BJ (cell line): Measurements from ENCODE around the gene CNOT10. TPM values are rescaled to one million over a fixed set of nuclear protein-coding genes. Genes with fewer than 3 reads are reported as not detected.

Experiments used
- CTCF ChIA-PET: fragments of 350-600 bp; formaldehyde crosslinking; extraction: SDS; loops from one replicate; lab custom pipeline; 2021; ENCODE audit warnings: antibody characterized with exemption, inconsistent platforms; lab: Yijun Ruan, JAX
- POLR2A ChIA-PET: fragments of 300-600 bp; sonication (Branson Sonifier 250); formaldehyde crosslinking; extraction: SDS; loops from one replicate; lab custom pipeline; 2021; ENCODE audit warnings: antibody characterized with exemption; lab: Charles Lee
- DNase-seq: peaks from one replicate; pipeline ENCODE4 v3.0.0-alpha.2; 2011; ENCODE audit warnings: low read depth
- H3K27me3 ChIP-seq: 2 replicates; pipeline ENCODE4 v1.6.0; 2011; ENCODE audit warnings: low read length; ENCODE audit not compliant: control insufficient read depth, insufficient read depth
- H3K36me3 ChIP-seq: 2 replicates; pipeline ENCODE4 v1.5.1; 2011; ENCODE audit warnings: low read length; ENCODE audit not compliant: control insufficient read depth, insufficient read depth
- H3K4me3 ChIP-seq: 2 replicates; pipeline ENCODE4 v1.5.1; 2011; ENCODE audit warnings: low read depth, mild to moderate bottlenecking, control low read depth, low read length
- CTCF ChIP-seq: IDR thresholded peaks from 2 replicates; pipeline ENCODE4 v1.5.1; 2011; ENCODE audit warnings: low read depth, mild to moderate bottlenecking, control low read depth, inconsistent platforms, low read length, moderate library complexity; ENCODE audit not compliant: insufficient read depth
- polyA plus RNA-seq: library from polyadenylated mRNA; depleted of rRNA; stranded (reverse); fragments of >200 nt; gene quantifications from 2 replicates; pipeline ENCODE4 v1.2.3, GENCODE V29; 2011

The CNOT10 gene
- polyA plus RNA-seq, 1 experiment: 20.0 TPM

GRCh38 chr3:32755761-32756160 lies 70.8 kb downstream of the CNOT10 start:
- CTCF ChIA-PET: interaction anchor here (1.6 kb wide), 1 partner anchor 26 kb away, joined by 3 read pairs; no protein-coding TSS in a partner anchor
- no peak overlapping the region for H3K4me3 ChIP-seq

DNA sequence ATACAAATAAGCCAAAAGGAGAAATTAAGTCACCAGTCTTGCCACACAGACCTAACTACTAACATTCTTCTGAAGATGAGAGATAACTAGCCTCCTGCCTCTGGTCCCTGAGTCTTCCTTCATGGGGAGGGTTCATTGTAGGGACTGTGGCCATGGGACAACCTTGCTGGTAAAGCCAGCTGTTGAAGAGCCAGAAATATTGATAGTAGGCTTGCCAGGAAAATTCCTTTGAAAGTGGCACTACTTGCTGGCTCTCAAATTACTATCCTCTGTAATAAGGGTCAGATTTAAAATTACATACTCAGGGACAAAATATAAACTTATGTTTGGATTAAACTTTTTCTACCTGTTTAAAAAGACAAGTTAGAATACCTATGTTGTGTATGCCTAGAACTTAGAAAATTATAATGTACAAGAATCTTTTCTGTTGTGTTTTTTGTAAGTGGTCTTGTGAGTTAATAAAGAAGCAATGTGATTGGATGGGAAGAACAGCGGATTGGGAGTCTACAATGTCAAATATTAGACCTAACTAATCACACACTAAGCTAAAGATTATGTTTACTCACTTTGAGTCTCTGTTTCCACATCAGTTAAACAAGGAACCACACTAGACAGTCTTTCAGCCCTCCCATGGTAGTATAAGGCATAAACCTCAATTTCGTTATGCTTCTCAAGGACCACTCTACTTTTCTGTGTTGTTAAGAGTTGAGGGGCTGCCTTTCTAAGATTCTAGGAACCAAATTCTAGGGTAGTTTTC lies 72.8 kb downstream of the CNOT10 start:
- no peak overlapping the region for H3K4me3 ChIP-seq
- DNase-seq: no peak

More at GRCh38 chr3:32755761-32756160, 70.8 kb downstream of the CNOT10 start:
- no peak for TF ChIP-seq CTCF
- Histone ChIP-seq H3K36me3 (no peaks in the 10 kb centered on the region; the same call in 1 of the 2 replicates), H3K27me3 (no peaks in the 10 kb centered on the region)
- no peak for DNase-seq
- POLR2A ChIA-PET: no interaction called here

GRCh38 chr3:32758375-32758753 lies 73.4 kb downstream of the CNOT10 start:
- POLR2A ChIA-PET: no interaction called here
- Histone ChIP-seq H3K27me3 (no peaks in the 10 kb centered on the region), H3K4me3 (no peak overlapping the region), H3K36me3 (peaks cover 4% of the 10 kb centered on the region; the same call in 1 of the 2 replicates)
- CTCF ChIA-PET: interaction anchor here (1.1 to 2.5 kb wide), 2 partner anchors 11 to 16 kb away, joined by 3 to 11 read pairs; no protein-coding TSS in a partner anchor
- TF ChIP-seq CTCF: no peak
- no peak for DNase-seq

More for the DNA sequence above, 72.8 kb downstream of the CNOT10 start:
- Histone ChIP-seq H3K27me3 (no peaks in the 10 kb centered on the region), H3K36me3 (peaks cover 4% of the 10 kb centered on the region; the same call in 1 of the 2 replicates)
- POLR2A ChIA-PET: no interaction called here
- TF ChIP-seq CTCF: no peak
- CTCF ChIA-PET: interaction anchor here (1.1 to 2.5 kb wide), 2 partner anchors 12 to 16 kb away, joined by 3 to 11 read pairs; no protein-coding TSS in a partner anchor

- no peak overlapping the region for H3K4me3 ChIP-seq
- DNase-seq: no peak
- no peaks in the 10 kb centered on the region for H3K27me3 ChIP-seq
- CTCF ChIA-PET: interaction anchor here (0.7 to 2.5 kb wide), 3 partner anchors 10 to 144 kb away, joined by 3 to 11 read pairs (median 3); no protein-coding TSS in a partner anchor
- TF ChIP-seq CTCF: no peak
- POLR2A ChIA-PET: no interaction called here
- peaks cover 4% of the 10 kb centered on the region; the same call in 1 of the 2 replicates for H3K36me3 ChIP-seq
Measured at GRCh38 chr3:32759342-32759741, 74.4 kb downstream of the CNOT10 start.

GRCh38 chr3:32764481-32764880 lies 79.5 kb downstream of the CNOT10 start:
- Histone ChIP-seq H3K36me3 (peaks cover 7% of the 10 kb centered on the region; the same call in 1 of the 2 replicates), H3K4me3 (no peak overlapping the region), H3K27me3 (no peaks in the 10 kb centered on the region)
- ChIA-PET POLR2A (no interaction called here), CTCF (interaction anchor here (0.6 kb wide), 1 partner anchor 553 kb away, joined by 5 read pairs; no protein-coding TSS in a partner anchor)
- TF ChIP-seq CTCF: no peak
- DNase-seq: no peak
